HAP-1 (cell line): ENCODE measurements around the gene CTNNBIP1.

Experiments
- DNase-seq, 2 experiments: peaks; one replicate each; pipeline ENCODE4 v3.0.0-alpha.2; 2016 to 2020; ENCODE audit warnings: low spot score in 2 of 2
- H3K27me3 ChIP-seq: fragments of 250-450 bp; sonication (Bioruptor Pico); 2 replicates; pipeline ENCODE4 v1.5.1; 2020; ENCODE audit warnings: low read depth, mild to moderate bottlenecking, moderate library complexity
- H3K36me3 ChIP-seq: fragments of 250-450 bp; sonication (Bioruptor Pico); replicated peaks from 2 replicates; pipeline ENCODE4 v1.5.1; 2020; ENCODE audit warnings: mild to moderate bottlenecking
- H3K4me1 ChIP-seq: fragments of 250-450 bp; sonication (Bioruptor Pico); 2 replicates; pipeline ENCODE4 v1.5.1; 2020; ENCODE audit warnings: mild to moderate bottlenecking
- H3K4me3 ChIP-seq: fragments of 250-450 bp; sonication (Bioruptor Pico); 2 replicates; pipeline ENCODE4 v1.5.1; 2020; ENCODE audit warnings: mild to moderate bottlenecking, moderate library complexity
- H3K9me3 ChIP-seq: fragments of 250-450 bp; sonication (Bioruptor Pico); 2 replicates; pipeline ENCODE4 v1.5.1; 2020; ENCODE audit warnings: mild to moderate bottlenecking, moderate library complexity
- in situ Hi-C: fragments of 300-500 bp; cut with MboI; formaldehyde crosslinking; loops from 3 replicates; pipeline ENCODE4 v1.14.3; 2020; ENCODE audit warnings: low sequenced_read_pairs, inconsistent platforms, mixed read lengths

The CTNNBIP1 gene

GRCh38 chr1:9852004-9852403 is 58.1 kb downstream of the CTNNBIP1 start:
- H3K36me3 ChIP-seq = peaks cover 4% of the 10 kb centered on the region; the same call in 1 of the 2 replicates
- no peaks in the 10 kb centered on the region for H3K27me3 ChIP-seq
- H3K4me3 ChIP-seq = no peak overlapping the region
- peaks cover 4% of the 10 kb centered on the region for H3K9me3 ChIP-seq
- no peak for DNase-seq
- H3K4me1 ChIP-seq = no peaks in the 10 kb centered on the region
- in situ Hi-C loops = no loop called here

GRCh38 chr1:9850442-9851162 is 59.5 kb downstream of the CTNNBIP1 start:
- in situ Hi-C loops = no loop called here
- no peak for DNase-seq
- no peaks in the 10 kb centered on the region for H3K27me3 ChIP-seq
- no peak overlapping the region for H3K4me3 ChIP-seq
- peaks cover 4% of the 10 kb centered on the region; the same call in 1 of the 2 replicates for H3K36me3 ChIP-seq
- H3K4me1 ChIP-seq = no peaks in the 10 kb centered on the region
- peaks cover 4% of the 10 kb centered on the region for H3K9me3 ChIP-seq

GRCh38 chr1:9849691-9850441 is 60.2 kb downstream of the CTNNBIP1 start:
- H3K36me3 ChIP-seq = peaks cover 4% of the 10 kb centered on the region; the same call in 1 of the 2 replicates
- in situ Hi-C loops = no loop called here
- no peaks in the 10 kb centered on the region for H3K4me1 ChIP-seq
- H3K4me3 ChIP-seq = no peak overlapping the region
- no peak for DNase-seq
- no peaks in the 10 kb centered on the region for H3K27me3 ChIP-seq
- H3K9me3 ChIP-seq = peaks cover 4% of the 10 kb centered on the region

- no peak for DNase-seq
- Histone ChIP-seq H3K4me3 (no peak overlapping the region), H3K36me3 (no peaks in the 10 kb centered on the region), H3K4me1 (no peaks in the 10 kb centered on the region), H3K9me3 (no peaks in the 10 kb centered on the region), H3K27me3 (no peaks in the 10 kb centered on the region)
- in situ Hi-C loops = no loop called here
Observed at GRCh38 chr1:9848022-9848421, 62.0 kb downstream of the CTNNBIP1 start.

GRCh38 chr1:9847269-9847668 is 62.8 kb downstream of the CTNNBIP1 start:
- H3K4me1 ChIP-seq = no peaks in the 10 kb centered on the region
- in situ Hi-C loops = no loop called here
- DNase-seq = no peak

GRCh38 chr1:9846611-9847171 is 63.4 kb downstream of the CTNNBIP1 start:
- Histone ChIP-seq H3K27me3 (no peaks in the 10 kb centered on the region), H3K4me1 (no peaks in the 10 kb centered on the region), H3K4me3 (no peak overlapping the region), H3K9me3 (no peaks in the 10 kb centered on the region), H3K36me3 (no peaks in the 10 kb centered on the region)
- in situ Hi-C loops = no loop called here
- DNase-seq = no peak

More at GRCh38 chr1:9847269-9847668, 62.8 kb downstream of the CTNNBIP1 start:
- Histone ChIP-seq H3K27me3 (no peaks in the 10 kb centered on the region), H3K4me3 (no peak overlapping the region), H3K36me3 (no peaks in the 10 kb centered on the region), H3K9me3 (no peaks in the 10 kb centered on the region)

- H3K4me3 ChIP-seq = no peak overlapping the region
- no peaks in the 10 kb centered on the region for H3K4me1 ChIP-seq
- in situ Hi-C loops = no loop called here
- no peaks in the 10 kb centered on the region for H3K36me3 ChIP-seq
- no peak for DNase-seq
- no peaks in the 10 kb centered on the region for H3K27me3 ChIP-seq
- H3K9me3 ChIP-seq = no peaks in the 10 kb centered on the region
Observed at GRCh38 chr1:9845914-9846313, 64.2 kb downstream of the CTNNBIP1 start.

GRCh38 chr1:9844756-9845155 is 65.3 kb downstream of the CTNNBIP1 start:
- no peaks in the 10 kb centered on the region for H3K27me3 ChIP-seq

GRCh38 chr1:9844106-9844505 is 66.0 kb downstream of the CTNNBIP1 start:
- in situ Hi-C loops = no loop called here
- no peaks in the 10 kb centered on the region for H3K9me3 ChIP-seq
- DNase-seq = no peak
- no peak overlapping the region for H3K4me3 ChIP-seq
- no peaks in the 10 kb centered on the region for H3K27me3 ChIP-seq
- no peaks in the 10 kb centered on the region for H3K4me1 ChIP-seq
- no peaks in the 10 kb centered on the region for H3K36me3 ChIP-seq

More at GRCh38 chr1:9844756-9845155, 65.3 kb downstream of the CTNNBIP1 start:
- H3K4me3 ChIP-seq = no peak overlapping the region
- no peaks in the 10 kb centered on the region for H3K9me3 ChIP-seq
- DNase-seq = no peak
- H3K36me3 ChIP-seq = no peaks in the 10 kb centered on the region
- H3K4me1 ChIP-seq = no peaks in the 10 kb centered on the region
- in situ Hi-C loops = no loop called here

GRCh38 chr1:9843576-9843945 is 66.5 kb downstream of the CTNNBIP1 start:
- DNase-seq = no peak
- no peaks in the 10 kb centered on the region for H3K9me3 ChIP-seq
- no peaks in the 10 kb centered on the region for H3K36me3 ChIP-seq
- H3K27me3 ChIP-seq = no peaks in the 10 kb centered on the region
- no peak overlapping the region for H3K4me3 ChIP-seq
- H3K4me1 ChIP-seq = no peaks in the 10 kb centered on the region
- in situ Hi-C loops = no loop called here

GRCh38 chr1:9842781-9843575 is 67.1 kb downstream of the CTNNBIP1 start:
- in situ Hi-C loops = no loop called here
- H3K4me3 ChIP-seq = no peak overlapping the region
- H3K27me3 ChIP-seq = no peaks in the 10 kb centered on the region
- no peaks in the 10 kb centered on the region for H3K4me1 ChIP-seq
- no peaks in the 10 kb centered on the region for H3K36me3 ChIP-seq
- no peaks in the 10 kb centered on the region for H3K9me3 ChIP-seq
- no peak for DNase-seq

- in situ Hi-C loops = no loop called here
- H3K27me3 ChIP-seq = no peaks in the 10 kb centered on the region
- no peak for DNase-seq
- no peaks in the 10 kb centered on the region for H3K9me3 ChIP-seq
- H3K4me3 ChIP-seq = no peak overlapping the region
- no peaks in the 10 kb centered on the region for H3K4me1 ChIP-seq
- H3K36me3 ChIP-seq = no peaks in the 10 kb centered on the region
Observed at GRCh38 chr1:9842073-9842711, 67.9 kb downstream of the CTNNBIP1 start.

GRCh38 chr1:9841460-9841859 is 68.6 kb downstream of the CTNNBIP1 start:
- no peaks in the 10 kb centered on the region for H3K4me1 ChIP-seq
- DNase-seq = no peak

More at GRCh38 chr1:9841460-9841859, 68.6 kb downstream of the CTNNBIP1 start:
- Histone ChIP-seq H3K9me3 (no peaks in the 10 kb centered on the region), H3K36me3 (no peaks in the 10 kb centered on the region), H3K4me3 (no peak overlapping the region), H3K27me3 (no peaks in the 10 kb centered on the region)
- in situ Hi-C loops = no loop called here
